Cardiac muscle cell (in vitro differentiated cells and primary cell): ENCODE measurements around the gene PCDHGB6. TPM values are rescaled to one million over a fixed set of nuclear protein-coding genes. Genes with fewer than 3 reads are reported as not detected.
"Not testable (repeated sequence)": the region's sequence is repeated elsewhere in the genome, so short reads cannot be mapped to it uniquely, and the experiment has no call there.

ENCODE experiments used
- DNase-seq, 2 donors: peaks; one replicate each; pipeline versions ENCODE4 v3.0.0 to v3.0.0-alpha.2; 2010 to 2017; ENCODE audit warnings: low read depth in 1 of 2, low spot score in 1 of 2
- H3K27ac ChIP-seq: fragments of 200-600 bp; sonication (generic); 2 replicates; pipeline ENCODE4 v1.5.1; 2016
- H3K27me3 ChIP-seq: fragments of 200-600 bp; sonication (generic); 2 replicates; pipeline ENCODE4 v1.6.0; 2016; ENCODE audit warnings: control low read depth
- H3K36me3 ChIP-seq: fragments of 200-600 bp; sonication (generic); 2 replicates; pipeline ENCODE4 v1.5.1; 2016; ENCODE audit warnings: control low read depth
- H3K4me1 ChIP-seq: fragments of 200-600 bp; sonication (generic); 2 replicates; pipeline ENCODE4 v1.8.1; 2017; ENCODE audit warnings: low read depth, mild to moderate bottlenecking, mixed run types
- H3K4me3 ChIP-seq: fragments of 200-600 bp; sonication (generic); 2 replicates; pipeline ENCODE4 v1.5.1; 2016; ENCODE audit warnings: mild to moderate bottlenecking
- H3K9me3 ChIP-seq: fragments of 200-600 bp; sonication (generic); 2 replicates; pipeline ENCODE4 v1.5.1; 2017; ENCODE audit warnings: low read depth, mild to moderate bottlenecking, control low read depth
- CTCF ChIP-seq: IDR thresholded peaks from 2 replicates; pipeline ENCODE4 v1.5.1; 2012; ENCODE audit warnings: low read depth, mild to moderate bottlenecking, low read length
- polyA plus RNA-seq: library from polyadenylated mRNA; unstranded; fragments of >200 nt; fragmentation: Nextera tagmentation; extraction: Ambion mirVana; gene quantifications from 2 replicates; pipeline ENCODE4 v1.2.1, GENCODE V29; 2016
- total RNA-seq: library from RNA; depleted of rRNA; stranded (reverse); fragments of >200 nt; gene quantifications from 2 replicates; pipeline ENCODE4 v1.2.3, GENCODE V29; 2016

The PCDHGB6 gene
- total and polyA plus RNA-seq, 2 experiments from 2014 or later = 26.1 to 48.6 TPM

DNA sequence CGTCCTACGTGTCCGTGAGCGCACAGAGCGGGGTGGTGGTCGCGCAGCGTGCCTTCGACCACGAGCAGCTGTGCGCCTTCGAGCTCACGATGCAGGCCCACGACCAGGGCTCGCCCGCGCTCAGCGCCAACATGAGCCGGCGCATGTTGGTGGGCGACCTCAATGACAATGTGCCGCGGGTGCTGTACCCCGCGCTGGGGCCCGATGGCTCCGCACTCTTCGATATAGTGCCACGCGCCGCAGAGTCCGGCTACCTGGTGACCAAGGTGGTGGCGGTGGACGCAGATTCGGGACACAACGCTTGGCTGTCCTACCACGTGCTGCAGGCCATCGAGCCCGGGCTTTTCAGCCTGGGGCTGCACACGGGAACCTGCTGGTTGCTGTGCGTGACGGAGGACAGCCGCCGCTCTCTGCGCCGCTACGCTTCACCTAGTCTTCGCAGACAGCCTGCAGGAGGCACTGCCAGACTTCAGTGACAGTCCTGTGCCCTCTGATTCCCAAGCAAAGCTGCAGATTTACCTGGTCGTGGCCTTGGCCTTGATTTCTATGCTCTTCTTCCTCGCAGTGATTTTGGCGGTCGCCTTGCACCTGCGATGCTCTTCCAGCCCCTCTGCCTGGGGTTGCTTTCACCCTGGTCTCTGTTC lies 20.1 kb downstream of the PCDHGB6 start:
- Histone ChIP-seq H3K9me3 (peaks cover 9% of the 10 kb centered on the region), H3K27me3 (no peaks in the 10 kb centered on the region), H3K27ac (no peak overlapping the region), H3K4me3 (no peak overlapping the region), H3K36me3 (no peaks in the 10 kb centered on the region), H3K4me1 (no peaks in the 10 kb centered on the region)
- TF ChIP-seq CTCF = no peak
- DNase-seq = no peak

DNA sequence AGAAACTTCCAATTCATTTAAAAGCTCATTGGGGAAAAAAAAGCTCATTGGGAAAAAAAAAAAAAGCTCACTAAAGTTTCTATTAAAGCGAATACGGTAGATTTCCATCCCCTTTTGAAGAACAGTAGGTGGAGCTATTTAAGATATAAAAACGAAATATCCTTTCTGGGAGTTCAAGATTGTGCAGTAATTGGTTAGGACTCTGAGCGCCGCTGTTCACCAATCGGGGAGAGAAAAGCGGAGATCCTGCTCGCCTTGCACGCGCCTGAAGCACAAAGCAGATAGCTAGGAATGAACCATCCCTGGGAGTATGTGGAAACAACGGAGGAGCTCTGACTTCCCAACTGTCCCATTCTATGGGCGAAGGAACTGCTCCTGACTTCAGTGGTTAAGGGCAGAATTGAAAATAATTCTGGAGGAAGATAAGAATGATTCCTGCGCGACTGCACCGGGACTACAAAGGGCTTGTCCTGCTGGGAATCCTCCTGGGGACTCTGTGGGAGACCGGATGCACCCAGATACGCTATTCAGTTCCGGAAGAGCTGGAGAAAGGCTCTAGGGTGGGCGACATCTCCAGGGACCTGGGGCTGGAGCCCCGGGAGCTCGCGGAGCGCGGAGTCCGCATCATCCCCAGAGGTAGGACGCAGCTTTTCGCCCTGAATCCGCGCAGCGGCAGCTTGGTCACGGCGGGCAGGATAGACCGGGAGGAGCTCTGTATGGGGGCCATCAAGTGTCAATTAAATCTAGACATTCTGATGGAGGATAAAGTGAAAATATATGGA lies 22.7 kb downstream of the PCDHGB6 start, which contains the start of gene PCDHGA12:
Gene PCDHGA12, plus strand, starts transcription at position 176 of the 782 bp plus-strand sequence. Its CDS starts 253 bp downstream, at position 429.
- peak; percentile 72 for TF ChIP-seq CTCF
- H3K27ac ChIP-seq = no peak within 1 kb of the TSS
- H3K36me3 ChIP-seq = no peaks in the 10 kb centered on the region
- H3K4me1 ChIP-seq = no peaks in the 10 kb centered on the region
- DNase-seq = peak in 1 of 2 donors; percentile 95
- no peak within 1 kb of the TSS for H3K4me3 ChIP-seq
- H3K27me3 ChIP-seq = no peaks in the 10 kb centered on the region
- H3K9me3 ChIP-seq = peaks cover 9% of the 10 kb centered on the region

DNA sequence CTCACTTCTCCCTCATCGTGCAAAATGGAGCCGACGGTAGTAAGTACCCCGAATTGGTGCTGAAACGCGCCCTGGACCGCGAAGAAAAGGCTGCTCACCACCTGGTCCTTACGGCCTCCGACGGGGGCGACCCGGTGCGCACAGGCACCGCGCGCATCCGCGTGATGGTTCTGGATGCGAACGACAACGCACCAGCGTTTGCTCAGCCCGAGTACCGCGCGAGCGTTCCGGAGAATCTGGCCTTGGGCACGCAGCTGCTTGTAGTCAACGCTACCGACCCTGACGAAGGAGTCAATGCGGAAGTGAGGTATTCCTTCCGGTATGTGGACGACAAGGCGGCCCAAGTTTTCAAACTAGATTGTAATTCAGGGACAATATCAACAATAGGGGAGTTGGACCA lies 23.5 kb downstream of the PCDHGB6 start:
- Histone ChIP-seq H3K27ac (no peak overlapping the region), H3K9me3 (peaks cover 5% of the 10 kb centered on the region), H3K4me1 (no peaks in the 10 kb centered on the region), H3K36me3 (no peaks in the 10 kb centered on the region), H3K27me3 (no peaks in the 10 kb centered on the region), H3K4me3 (no peak overlapping the region)
- no peak for TF ChIP-seq CTCF
- peak in 1 of 2 donors; percentile 67 for DNase-seq

- not testable (repeated sequence) for H3K4me1 ChIP-seq, H3K9me3 ChIP-seq, DNase-seq, H3K4me3 ChIP-seq, H3K36me3 ChIP-seq, H3K27ac ChIP-seq, H3K27me3 ChIP-seq
Observed at GRCh38 chr5:141432308-141432707, 24.5 kb downstream of the PCDHGB6 start.

- not testable (repeated sequence) for H3K36me3 ChIP-seq
Observed at GRCh38 chr5:141432726-141433125, 24.9 kb downstream of the PCDHGB6 start.

DNA sequence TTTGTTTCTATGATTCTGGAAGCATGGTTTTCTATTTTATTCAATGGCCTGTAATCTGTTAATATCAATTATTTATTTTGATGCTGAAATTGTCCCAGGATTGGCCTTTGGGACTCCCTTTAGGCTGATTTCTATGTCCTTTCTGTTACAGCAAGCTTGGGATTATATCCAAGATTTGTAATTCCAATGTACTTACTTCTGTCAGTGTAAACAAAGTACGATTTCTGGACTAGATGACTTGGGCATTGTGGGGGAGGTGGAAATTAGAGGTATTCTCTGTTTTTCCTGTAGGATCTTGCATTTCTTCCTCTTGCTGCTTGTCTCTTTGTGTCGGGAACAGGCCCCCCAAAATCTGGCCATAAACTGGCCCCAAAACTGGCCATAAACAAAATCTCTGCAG lies 26.2 kb downstream of the PCDHGB6 start:
- Histone ChIP-seq H3K9me3 (peaks cover 5% of the 10 kb centered on the region), H3K4me1 (no peaks in the 10 kb centered on the region), H3K36me3 (no peaks in the 10 kb centered on the region), H3K4me3 (no peak overlapping the region), H3K27me3 (no peaks in the 10 kb centered on the region), H3K27ac (no peak overlapping the region)
- DNase-seq = no peak
- no peak for TF ChIP-seq CTCF

More at GRCh38 chr5:141432726-141433125, 24.9 kb downstream of the PCDHGB6 start:
- H3K4me3 ChIP-seq, H3K27ac ChIP-seq, H3K27me3 ChIP-seq, H3K4me1 ChIP-seq, H3K9me3 ChIP-seq, DNase-seq: not testable (repeated sequence)
